HG03097 (cell line): Measurements from ENCODE around the gene ERN1.

Source experiments
- ATAC-seq: cut with Tn5 transposase; IDR thresholded peaks from one replicate; pipeline ENCODE4 v1.9.1; 2021; ENCODE audit not compliant: unreplicated experiment, low FRiP score

Gene ERN1

DNA sequence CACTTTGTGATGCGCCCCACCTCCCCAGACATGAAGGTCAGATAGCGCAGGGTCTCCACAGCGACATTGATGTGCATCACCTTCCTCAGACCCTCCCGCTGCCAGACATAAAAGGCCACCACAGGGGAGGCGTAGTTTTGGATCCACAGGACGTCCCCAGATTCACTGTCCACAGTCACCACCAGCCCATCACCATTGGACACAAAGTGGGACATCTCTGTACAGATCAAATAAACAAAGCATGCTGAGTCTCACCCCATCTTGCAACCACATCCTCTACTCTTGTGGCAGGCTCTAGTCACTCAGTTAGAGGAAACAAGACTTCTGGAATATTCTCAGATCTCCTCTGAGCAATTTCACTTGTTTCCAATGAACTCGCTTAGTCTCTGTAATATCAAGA is 63.2 kb downstream of the ERN1 start:
- no peak for ATAC-seq

DNA sequence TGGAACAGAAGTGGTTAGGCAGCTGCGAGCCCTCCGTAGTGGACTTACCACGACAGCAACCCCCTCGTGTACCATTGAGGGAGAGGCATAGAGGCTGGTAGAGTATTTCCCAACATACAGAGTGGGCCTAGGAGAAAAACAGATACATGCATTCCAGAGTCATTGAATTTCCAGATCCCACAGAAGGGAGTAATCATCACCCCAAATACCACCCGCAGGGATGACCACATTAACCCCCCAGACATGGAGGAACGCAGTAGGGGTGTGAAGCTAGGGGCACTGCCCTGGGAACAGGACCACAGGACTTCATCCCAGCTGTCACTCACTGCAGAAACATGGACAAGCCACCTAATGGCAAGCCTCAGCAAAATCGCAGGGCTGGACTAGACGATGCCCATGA is 64.8 kb downstream of the ERN1 start:
- ATAC-seq, result no peak

DNA sequence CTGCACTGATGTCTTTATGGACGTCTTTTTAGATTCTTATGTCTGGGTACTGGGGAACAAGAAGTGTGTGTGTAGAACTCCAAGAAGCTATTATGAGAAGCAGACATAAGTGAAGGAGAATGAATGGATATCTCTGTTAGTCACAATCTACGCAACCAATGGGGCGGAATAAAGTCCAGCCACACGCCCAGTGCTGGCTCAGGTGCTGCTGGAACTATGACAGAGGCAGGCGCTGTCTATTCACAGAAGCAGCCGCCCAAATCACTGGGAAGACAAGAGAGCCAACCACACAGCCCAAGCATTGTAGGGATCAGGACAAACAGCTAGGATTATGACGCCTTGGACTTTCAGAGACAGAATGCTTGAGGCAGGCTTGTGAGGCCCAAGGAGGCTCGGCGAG is 65.6 kb downstream of the ERN1 start:
- ATAC-seq, result no peak

DNA sequence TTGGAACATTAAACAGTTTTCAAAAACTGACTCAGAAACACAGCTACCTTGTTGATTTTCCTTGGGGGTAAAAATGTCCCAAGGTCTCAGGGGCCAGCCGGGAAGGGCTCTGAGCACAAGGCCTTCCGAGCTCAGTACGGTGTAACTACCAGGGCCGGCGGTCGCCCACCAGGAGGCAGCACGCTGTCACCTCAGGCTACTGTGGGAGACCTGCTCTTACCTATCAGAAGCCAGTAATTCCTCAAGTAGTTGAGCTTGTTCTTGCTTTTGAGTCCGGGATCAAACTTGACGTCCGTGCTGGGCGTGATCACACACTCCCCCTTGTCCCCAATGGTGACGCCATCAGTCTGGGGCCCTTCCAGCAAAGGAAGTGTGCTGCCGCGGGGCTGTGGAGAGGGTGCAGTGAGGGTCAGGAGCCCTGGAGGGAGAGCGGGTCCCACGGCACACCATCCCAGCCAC is 66.1 kb downstream of the ERN1 start:
- no peak for ATAC-seq

DNA sequence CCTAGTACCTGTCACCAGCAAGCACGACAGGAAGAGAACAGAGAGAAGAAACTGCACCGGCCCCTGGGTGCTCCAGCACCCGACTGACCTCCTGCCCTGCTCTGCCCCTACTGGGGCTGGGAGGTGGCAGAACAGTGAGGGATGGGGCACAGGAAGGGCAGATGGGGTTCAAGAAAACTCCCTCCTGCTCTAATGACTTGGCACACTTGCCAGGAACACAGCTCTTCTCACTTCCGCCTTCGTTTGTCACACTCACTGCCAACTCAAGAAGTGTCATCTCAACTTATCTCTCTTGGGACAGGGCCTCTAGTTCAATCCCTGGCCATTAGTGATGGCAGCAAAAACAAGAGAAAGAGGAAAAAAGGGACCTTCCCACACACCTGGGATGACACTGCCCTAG is 66.9 kb downstream of the ERN1 start:
- ATAC-seq, result no peak

DNA sequence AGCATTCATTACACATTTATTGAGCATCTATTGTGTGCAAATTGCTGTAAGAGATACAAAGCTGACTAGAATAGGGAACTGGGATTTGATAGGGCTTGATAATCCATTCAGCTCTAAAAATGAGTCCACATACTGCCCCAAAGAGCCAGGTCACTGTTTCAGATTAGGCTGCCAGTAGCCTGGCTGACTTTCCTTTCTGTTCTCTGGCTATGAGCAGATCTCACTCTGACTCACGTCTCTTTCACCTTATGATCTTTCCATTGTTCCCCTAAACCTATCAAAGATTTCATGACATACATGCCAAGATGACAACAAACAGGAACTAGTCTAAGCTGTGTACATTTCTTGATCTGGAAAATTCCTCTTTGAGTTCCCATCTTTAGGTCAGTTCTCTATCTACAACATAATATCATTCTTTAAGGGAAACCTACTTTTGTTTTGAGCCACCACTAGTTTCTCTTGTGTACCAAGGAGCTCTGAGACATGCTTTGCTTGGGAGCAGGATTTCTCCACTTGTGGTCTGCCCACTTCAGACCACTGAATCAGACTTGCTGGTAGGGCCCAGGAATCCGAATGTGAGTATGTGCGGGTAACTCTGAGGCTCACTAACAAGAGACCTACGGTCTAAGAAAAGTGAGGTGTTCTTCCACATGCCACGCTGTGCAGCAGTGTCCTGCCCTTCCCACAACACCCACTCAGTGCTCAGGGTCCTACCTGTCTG is 68.6 kb downstream of the ERN1 start:
- no peak for ATAC-seq

DNA sequence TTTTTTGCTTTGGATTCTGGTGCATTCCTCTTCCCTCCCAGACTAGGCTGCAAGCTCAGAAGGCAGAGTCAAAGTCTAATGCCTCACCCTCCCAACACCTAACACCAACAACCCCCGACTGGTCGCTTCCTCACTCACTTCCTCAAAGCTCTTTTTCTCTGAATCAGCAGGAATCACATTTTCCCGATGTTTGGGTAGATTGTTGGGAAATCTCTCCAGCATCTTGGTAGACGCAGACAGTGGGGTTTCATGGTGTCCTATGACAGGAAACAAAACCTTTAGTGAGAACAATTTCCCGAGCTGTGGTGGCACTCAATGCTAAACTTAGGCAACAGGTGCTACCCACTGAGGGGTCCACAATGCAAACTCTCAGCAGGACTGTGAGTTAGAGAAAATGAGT is 69.6 kb downstream of the ERN1 start:
- no peak for ATAC-seq

DNA sequence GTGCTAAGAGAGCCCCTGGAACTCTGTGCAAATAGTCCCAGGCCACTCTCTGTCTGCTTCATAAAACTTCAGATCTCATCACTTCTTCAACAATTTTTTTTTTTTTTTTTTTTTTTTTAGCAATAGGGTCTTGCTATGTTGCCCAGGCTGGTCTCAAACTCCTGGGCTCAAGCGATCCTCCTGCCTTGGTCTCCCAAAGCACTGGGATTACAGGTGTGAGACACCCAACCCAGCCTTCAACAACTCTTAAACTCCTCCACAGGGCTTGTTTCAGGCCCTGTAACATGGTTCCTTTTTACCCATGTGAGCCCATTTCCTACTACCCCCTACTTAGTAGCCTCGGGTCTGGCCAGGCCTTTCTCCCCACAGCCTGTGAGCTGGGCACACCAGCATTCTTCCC is 70.2 kb downstream of the ERN1 start:
- ATAC-seq, result no peak

DNA sequence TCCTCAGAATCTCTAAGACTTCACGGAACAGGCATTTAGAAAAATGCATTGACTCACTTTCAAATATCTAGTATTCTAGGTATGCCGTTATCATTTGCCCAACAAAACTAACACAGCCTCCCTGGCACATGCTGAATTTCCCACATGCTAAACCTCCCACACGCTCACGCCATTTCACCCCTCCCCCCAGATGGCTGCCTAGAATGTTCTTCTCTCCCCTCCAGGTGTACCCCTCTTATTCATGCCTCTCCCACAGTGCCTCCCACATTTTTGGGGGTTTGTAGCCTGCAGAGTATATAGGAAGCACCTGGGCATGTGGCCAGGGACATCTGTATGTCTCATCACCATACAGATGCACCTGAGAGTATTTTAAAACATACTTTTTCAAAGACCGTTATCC is 71.3 kb downstream of the ERN1 start:
- no peak for ATAC-seq

DNA sequence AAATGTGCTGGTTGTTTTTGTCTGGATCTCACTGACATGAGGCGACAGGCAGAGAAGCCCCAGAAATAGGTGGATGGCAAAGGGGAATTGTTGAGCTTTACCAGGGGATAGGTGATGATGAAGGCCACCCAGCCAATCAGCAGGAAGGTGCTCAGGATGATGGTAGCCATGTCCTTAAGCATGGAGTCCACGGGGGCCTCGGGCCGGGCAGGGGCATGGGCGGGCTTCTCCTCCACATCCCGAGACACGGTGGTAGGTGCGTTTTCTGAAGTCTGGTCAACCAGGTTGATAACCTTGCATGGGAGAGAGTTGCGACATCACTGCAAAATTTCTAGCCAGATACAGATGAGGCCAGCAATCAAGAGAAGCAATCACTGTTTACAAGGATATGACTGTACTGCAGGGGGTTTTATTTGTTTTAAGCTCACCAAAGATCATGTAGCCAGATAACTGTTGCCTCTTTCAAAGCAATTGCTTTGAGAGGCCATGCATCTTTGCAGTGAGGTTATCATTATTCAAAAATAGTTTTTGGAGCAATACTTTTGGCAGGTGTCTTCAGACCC is 72.2 kb downstream of the ERN1 start:
- ATAC-seq, result no peak

DNA sequence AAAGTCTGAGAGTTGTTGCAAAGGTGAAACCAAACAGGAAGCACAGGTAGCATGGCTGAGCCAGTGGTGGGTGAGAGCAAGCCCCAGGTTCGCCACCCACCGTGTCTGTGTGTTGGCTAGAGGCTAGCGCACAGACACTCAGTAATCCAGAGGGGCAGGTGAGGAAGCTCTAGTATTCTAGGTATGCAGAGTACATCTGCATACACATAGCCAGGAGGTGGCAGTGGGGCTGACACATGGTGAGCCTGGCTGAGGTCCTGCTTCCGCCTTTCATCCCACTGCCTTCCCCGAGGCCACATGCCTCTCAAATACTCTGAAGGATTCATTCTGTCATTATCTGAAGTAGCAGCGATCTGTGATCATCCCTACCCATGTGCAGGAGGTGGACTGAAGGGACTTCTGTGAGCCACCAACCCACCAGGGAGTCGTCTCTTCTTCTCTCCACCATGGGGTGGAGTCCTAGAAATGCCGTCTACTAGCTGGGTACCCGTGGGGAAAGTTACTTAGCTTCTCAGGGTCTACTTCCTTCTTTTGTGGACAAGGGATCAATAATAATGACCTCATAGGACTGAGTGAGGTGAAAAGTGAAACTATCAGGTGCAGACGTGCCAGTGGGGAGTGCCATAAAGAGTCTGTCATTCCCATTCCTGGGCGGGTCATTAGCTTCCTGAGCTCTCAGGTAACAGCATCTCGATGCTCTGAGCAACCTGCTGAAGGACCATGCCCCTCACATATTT is 73.5 kb downstream of the ERN1 start:
- ATAC-seq, result no peak

DNA sequence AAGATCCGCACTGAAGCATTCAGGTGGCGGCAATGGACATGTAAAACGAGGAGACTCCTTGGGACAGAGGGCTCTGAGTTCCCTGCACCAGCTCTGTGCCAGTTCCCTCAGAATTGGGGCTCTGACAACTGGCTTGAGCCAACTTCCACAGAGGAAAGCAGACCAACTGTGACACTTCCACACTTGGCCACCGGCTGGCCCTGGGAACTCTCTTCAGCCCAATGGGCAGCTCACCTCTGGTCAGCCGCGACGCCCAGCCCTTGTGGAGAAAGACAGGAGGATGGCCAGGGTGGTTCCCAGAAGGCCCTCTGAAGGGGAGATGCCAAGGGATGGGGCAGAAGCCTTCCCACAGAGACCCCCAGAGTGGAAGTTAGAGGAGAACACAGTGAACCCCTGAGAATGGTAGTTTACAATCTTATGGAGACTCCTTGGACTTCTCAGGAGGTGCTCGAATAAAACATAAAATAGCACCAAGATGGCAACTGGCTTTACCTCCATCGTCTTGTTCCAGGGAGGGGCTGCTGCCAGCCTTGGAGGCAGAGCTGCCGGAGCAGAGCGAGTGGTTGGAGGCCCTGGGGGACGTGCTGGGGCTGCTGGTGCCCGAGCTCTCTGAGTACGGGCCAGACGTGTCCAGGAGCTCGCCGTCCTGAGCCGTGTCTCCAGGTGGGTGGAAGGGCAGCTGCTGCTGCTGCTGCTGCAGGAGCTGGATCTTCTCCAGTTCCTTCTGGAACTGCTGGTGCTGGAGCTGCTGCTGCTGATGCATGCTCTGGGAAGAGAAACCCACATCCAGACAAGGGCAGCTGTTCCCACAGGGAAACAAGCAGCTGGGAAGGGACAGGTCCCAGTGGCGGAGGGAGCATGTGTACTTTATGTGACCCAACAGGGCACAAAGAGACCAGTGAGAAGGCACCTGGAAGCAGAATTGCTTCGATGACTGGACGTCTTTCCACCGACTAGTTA is 74.5 kb downstream of the ERN1 start:
- no peak for ATAC-seq

DNA sequence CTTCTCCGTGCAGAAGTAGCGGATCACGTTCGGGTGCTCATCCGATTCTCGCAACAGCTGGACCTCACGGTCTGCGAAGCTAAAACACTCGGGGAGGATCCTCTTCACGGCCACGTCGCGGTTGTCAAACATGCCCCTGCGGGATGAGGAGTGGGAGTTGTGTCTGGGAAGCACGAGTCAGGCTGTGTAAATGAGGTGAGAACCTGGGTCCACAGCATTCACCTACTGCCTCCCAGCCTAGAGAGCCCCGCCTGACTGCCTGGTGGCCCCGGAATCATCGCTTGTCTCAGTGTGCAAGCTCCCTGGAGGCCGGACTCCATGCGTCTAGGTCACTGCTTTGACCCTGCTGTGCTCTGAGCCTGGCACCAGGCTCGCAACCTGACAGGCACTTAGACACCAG is 75.6 kb downstream of the ERN1 start:
- no peak for ATAC-seq

DNA sequence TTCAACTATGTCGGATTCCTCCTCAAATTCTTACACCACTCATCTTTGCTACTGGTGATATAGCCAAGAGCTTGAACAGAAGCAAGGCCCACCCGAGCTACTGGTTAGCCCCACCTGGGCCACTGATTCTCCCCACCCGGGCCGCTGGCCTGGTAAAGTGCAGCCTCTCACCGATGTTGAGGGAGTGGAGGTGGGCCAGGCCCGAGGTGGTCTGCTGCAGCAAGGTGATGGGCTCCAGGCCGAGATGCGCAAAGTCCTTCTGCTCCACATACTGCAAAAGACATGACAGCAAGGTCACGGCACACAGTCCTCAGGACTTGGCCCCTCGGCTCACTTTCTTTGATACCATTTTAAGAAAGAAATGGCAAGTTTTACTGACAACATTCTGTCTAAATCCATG is 76.8 kb downstream of the ERN1 start:
- ATAC-seq, result no peak

DNA sequence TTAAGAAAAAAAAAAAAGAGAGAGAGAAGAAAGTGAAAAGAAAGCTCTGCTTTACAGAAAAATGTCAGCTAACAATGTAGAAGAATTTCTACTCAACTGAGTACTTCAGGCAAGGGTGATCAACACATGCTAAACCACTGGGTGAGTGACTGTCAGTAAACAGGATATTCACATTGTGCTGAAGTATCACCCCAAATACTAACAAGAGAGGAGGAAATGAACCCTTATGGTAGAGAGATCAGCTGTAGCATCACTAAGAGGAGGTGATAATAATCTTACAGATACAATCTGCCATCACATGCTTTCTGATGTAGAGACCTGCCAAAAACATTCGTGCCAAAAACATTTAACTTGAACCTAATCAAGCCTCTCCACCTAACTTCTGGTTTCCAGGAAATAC is 78.8 kb downstream of the ERN1 start:
- ATAC-seq, result no peak

DNA sequence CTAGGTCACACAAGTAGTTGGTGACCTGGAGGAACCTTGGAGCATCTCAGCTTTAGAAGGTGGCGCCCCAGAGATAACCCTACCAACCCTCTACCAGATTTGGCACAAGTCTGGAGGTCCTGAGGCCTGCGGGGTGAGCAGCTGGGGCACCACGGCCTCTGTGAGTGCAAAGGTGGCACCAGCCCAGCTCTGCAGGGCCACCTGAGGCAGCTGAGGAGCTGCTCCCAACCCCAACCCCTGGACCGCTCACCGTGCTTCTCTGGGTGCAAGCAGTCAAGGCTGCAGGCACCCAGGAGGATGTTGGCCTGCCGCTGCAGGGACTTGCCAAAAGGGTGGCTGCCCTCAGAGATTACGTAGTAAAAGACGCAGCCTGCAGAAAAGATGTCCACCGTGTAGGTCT is 81.1 kb downstream of the ERN1 start:
- no peak for ATAC-seq

DNA sequence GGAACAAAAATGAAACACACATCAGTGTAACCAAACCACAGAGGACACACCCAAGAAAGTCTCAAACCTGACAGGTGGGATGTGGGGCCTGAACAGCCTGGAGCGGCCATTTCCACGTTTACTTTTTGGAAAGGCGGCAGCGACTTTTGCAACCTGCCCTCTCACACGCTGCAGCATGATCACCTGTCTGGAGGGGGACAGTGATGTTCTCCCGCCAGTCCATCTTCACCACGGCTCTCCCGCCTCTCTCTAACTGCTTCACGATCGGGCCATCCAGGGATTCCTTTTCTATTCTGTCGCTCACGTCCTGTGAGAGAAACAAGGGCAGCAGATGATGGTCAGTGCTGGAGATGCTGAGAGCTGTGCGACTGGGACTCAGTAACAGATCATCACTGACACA is 84.8 kb downstream of the ERN1 start:
- no peak for ATAC-seq

DNA sequence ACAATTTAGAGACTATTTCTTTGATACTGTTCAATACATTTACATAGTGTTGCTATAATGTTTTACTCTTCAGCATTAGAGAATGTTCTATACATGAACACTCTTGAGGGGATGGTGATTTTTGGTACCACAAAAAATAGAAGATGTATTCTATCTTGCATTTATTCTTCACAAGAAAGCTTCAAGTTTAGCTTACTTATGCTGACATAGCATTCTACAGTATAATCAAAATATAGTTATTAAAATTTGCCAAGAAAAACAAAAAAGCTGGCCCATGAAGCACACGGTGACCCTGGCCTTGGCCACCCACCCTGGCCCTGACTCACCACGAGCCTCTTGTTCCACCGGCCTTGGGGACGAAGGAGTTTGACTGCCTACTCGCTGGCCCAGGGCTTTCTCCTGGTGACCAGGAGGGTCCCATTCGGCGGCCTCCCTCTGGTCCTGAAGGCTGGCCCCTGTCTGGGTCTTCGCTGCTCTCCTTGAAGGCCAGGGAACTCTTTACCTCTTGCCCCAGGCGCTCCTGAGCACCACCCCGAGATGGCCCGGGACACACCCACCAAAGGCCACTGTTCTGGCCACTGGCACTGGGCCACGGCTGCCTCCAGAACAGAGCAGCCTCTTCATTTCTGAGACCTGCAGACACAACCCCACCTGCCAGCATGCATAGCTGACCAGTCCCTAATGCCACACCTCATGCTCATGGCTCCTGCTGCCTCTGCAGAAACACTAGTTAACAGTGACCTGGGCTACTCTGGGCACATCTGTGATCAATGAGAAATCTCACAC is 87.1 kb downstream of the ERN1 start:
- ATAC-seq, result no peak

DNA sequence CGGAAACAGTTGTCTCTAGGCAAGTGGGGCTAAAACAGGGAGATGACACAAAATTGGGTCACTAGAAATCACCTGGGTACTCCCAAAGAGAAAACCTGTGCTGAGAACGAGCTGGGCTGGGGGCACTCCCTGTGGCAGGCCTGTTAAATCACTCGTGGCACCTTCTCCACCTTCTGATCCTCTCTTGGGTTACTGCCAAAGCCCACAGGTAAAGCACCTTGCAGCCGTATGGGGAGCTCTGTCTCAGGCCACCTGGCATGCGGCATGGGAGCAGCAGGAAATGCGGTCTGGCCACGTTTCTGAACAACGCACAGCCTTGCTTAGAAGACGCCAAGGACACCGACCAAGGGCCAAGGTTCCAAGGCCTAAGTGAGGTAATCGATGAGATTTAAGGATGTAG is 88.0 kb downstream of the ERN1 start:
- no peak for ATAC-seq

DNA sequence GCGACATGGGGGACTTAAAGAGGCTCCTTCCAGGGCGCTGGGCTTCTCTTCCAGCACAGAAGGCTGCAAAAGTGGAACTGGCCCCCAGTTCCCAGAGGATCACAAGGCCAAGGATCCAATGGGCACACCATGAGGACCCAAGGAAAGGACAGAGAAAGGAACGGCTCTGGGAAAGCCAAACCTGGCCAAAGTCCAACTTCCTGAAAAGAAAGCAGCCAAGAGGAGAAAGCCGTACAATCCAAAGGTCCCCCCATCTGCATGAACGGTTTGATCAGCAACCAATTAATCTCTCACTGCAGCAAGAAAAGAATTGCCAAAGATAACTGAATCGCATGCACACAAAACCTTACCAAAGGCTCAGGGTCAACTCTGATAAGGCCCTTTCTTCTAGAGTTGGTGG is 89.7 kb downstream of the ERN1 start:
- no peak for ATAC-seq
